Brain microvascular endothelial cell (primary cell): ENCODE results near the gene PAK1.
"Not testable (repeated sequence)": the region's sequence is repeated elsewhere in the genome, so short reads cannot be mapped to it uniquely, and the experiment has no call there.

Experiments used
- DNase-seq: peaks from one replicate; pipeline ENCODE4 v3.0.0-alpha.2; 2020
- H3K27ac ChIP-seq: fragments of 250-450 bp; sonication (Bioruptor Pico); 2 replicates; pipeline ENCODE4 v1.5.1; 2020; ENCODE audit warnings: mild to moderate bottlenecking, moderate library complexity
- H3K27me3 ChIP-seq: fragments of 250-450 bp; sonication (Bioruptor Pico); replicated peaks from 2 replicates; pipeline ENCODE4 v1.5.1; 2020; ENCODE audit warnings: mild to moderate bottlenecking
- H3K36me3 ChIP-seq: fragments of 250-450 bp; sonication (Bioruptor Pico); replicated peaks from 2 replicates; pipeline ENCODE4 v1.5.1; 2020; ENCODE audit warnings: mild to moderate bottlenecking
- H3K4me3 ChIP-seq: 2 replicates; pipeline ENCODE4 v1.5.1; 2011; ENCODE audit warnings: low read depth, mild to moderate bottlenecking, control low read depth, low read length, moderate library complexity
- in situ Hi-C: cut with HindIII; loops from 2 replicates; pipeline ENCODE4 v1.10.0; 2017; ENCODE audit warnings: low sequenced_read_pairs, low pct_ligation_motif_present
- TF ChIP-seq, protein P1 (sequence below): IDR thresholded peaks from 2 replicates; pipeline ENCODE4 v1.5.1; 2011; ENCODE audit warnings: low read depth, mild to moderate bottlenecking, moderate library complexity, low read length, control low read depth, inconsistent platforms; ENCODE audit errors: missing control alignments

The PAK1 gene

DNA sequence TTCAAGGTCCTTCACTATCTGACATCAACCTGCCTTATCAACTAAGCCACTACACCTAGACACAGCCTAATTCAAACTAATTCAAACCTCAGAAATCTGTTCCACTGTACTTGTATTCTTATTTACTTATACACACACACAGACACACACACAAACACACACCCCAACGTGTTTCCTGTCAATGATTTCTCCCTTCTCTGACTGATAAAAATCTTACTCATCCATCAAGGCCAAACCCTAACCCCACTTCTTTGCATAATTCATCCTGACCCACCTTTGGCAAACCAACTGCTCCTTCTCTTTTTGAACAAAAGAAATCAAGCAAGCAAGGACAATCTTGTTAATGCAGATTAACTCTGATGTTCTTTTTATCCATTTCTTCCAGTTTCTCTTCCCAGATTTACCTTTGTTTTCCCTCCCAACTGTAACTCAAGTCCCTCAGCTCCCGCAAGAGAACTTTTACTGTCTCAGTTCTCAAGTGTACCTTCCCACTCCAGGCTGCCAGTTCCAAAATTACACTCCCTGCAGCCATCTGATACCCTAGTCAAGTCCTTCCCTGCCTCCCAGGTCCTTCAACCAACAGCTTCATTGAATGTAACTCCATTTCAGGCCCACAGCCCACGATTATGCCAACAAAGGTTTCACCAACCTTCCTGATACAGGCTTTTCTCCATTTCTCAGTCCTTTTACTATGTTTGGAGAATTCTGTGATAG lies 78.3 kb downstream of the PAK1 start:
- Histone ChIP-seq H3K27me3 (no peaks in the 10 kb centered on the region), H3K4me3 (no peak overlapping the region), H3K36me3 (no peaks in the 10 kb centered on the region), H3K27ac (no peak overlapping the region)
- no peak for DNase-seq
- TF ChIP-seq, protein P1, sequence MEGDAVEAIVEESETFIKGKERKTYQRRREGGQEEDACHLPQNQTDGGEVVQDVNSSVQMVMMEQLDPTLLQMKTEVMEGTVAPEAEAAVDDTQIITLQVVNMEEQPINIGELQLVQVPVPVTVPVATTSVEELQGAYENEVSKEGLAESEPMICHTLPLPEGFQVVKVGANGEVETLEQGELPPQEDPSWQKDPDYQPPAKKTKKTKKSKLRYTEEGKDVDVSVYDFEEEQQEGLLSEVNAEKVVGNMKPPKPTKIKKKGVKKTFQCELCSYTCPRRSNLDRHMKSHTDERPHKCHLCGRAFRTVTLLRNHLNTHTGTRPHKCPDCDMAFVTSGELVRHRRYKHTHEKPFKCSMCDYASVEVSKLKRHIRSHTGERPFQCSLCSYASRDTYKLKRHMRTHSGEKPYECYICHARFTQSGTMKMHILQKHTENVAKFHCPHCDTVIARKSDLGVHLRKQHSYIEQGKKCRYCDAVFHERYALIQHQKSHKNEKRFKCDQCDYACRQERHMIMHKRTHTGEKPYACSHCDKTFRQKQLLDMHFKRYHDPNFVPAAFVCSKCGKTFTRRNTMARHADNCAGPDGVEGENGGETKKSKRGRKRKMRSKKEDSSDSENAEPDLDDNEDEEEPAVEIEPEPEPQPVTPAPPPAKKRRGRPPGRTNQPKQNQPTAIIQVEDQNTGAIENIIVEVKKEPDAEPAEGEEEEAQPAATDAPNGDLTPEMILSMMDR, result no peak
- in situ Hi-C loops, result no loop called here

DNA sequence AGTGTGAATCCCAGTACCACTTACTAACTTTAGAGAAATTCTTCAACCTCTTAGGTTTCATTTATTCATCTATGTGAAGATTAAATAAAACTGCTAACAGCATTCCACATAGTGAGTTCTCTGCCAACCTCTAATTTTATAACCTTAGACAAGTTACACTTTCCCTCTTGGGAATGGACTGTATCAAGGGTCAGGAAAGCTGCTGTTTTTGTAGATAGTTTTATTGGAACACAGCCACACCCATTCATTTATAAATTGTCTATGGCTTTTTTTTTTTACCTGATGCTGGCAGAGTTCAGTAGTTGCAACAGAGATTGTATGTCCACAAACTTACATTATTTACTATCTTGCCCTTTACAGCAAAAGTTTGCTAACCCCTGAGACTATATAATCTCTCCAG lies 81.1 kb downstream of the PAK1 start:
- DNase-seq, result no peak
- no peak overlapping the region for H3K27ac ChIP-seq
- no peaks in the 10 kb centered on the region for H3K36me3 ChIP-seq
- in situ Hi-C loops, result no loop called here
- H3K27me3 ChIP-seq, result no peaks in the 10 kb centered on the region
- H3K4me3 ChIP-seq, result no peak overlapping the region
- TF ChIP-seq, protein P1, result no peak

DNA sequence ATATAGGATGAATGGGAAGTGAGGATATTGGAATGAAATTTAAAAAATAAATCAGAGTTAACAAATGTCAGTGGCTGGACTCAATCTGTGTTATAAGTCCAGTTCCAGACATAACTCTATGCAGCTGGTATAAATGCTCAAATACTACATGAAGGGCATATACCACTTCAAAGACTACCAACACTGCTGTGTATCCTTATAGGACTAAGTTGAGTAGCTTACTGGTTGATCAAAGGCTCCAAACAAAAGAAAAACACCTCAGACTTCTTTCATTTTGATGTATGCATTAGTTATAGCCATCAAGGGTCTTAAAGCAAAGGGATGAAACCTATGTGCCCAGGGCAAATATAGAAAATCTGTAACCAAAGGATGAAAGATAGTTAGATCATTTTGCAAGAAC lies 86.2 kb downstream of the PAK1 start:
- Histone ChIP-seq H3K36me3 (no peaks in the 10 kb centered on the region), H3K27me3 (no peaks in the 10 kb centered on the region), H3K4me3 (no peak overlapping the region), H3K27ac (no peak overlapping the region)
- TF ChIP-seq, protein P1, result no peak
- in situ Hi-C loops, result no loop called here
- no peak for DNase-seq

DNA sequence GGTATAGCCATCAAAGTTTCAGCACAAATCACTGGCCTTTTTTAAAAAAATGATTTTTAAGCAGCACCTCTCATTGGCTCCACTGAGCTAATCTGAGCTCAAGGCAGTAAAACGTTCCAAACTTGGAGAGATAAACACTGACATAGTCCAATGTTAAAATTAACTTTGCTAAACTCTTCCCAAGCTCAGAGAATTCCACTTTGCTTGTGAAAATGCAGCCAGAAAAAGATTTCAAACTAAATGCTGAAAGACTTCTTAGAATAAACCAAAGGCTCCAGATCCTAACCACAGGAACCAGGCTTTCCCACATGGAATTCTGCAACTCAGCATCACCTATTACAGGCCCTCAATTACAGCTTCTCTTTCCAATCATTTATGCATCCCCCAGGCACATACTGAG lies 87.7 kb downstream of the PAK1 start:
- Histone ChIP-seq H3K27ac (no peak overlapping the region), H3K4me3 (no peak overlapping the region), H3K27me3 (no peaks in the 10 kb centered on the region), H3K36me3 (no peaks in the 10 kb centered on the region)
- no peak for DNase-seq
- in situ Hi-C loops, result no loop called here
- TF ChIP-seq, protein P1, result no peak

DNA sequence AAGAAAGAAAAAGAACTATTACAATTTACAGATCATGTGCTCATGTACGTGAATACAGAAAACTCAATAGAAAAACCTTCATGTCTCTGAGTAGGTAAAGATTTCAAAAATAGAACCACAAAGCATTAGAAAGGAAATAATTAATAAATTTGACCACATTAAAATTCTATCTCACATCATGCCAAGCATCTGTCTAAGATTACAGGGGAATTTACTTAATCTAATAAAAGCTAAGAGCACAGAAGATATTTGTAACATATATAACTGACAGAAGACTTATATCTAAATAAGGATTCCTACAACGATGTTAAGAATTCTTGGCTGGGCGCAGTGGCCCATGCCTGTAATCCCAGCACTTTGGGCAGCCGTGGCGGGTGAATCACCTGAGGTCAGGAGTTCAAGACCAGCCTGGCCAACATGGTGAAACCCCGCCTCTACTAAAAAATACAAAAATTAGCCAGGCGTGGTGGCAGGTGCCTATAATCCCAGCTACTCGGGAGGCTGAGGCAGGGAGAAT lies 88.6 kb downstream of the PAK1 start:
- in situ Hi-C loops, result not testable (repeated sequence)

DNA sequence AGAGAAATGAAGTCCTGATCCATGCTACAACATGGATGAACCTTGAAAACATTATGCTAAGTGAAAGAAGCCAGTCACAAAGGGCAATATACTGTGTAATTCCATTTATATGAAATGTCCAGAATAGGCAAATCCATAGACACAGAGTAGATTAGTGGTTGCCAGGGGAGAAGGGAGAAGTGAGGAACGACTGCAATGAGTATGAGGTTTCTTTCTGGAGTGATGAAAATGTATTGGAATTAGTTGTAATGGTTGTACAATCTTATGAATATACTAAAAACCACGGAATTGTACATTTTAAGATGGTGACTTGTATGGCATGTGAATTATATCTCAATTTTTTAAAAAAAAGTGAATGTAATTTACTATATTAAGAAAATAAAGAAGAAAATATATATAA lies 89.3 kb downstream of the PAK1 start:
- TF ChIP-seq, protein P1, result no peak
- Histone ChIP-seq H3K36me3 (no peaks in the 10 kb centered on the region), H3K4me3 (no peak overlapping the region), H3K27ac (no peak overlapping the region), H3K27me3 (no peaks in the 10 kb centered on the region)
- in situ Hi-C loops, result no loop called here
- no peak for DNase-seq

More for the DNA sequence above, 88.6 kb downstream of the PAK1 start:
- not testable (repeated sequence) for H3K27ac ChIP-seq, H3K4me3 ChIP-seq, H3K27me3 ChIP-seq, H3K36me3 ChIP-seq, DNase-seq

DNA sequence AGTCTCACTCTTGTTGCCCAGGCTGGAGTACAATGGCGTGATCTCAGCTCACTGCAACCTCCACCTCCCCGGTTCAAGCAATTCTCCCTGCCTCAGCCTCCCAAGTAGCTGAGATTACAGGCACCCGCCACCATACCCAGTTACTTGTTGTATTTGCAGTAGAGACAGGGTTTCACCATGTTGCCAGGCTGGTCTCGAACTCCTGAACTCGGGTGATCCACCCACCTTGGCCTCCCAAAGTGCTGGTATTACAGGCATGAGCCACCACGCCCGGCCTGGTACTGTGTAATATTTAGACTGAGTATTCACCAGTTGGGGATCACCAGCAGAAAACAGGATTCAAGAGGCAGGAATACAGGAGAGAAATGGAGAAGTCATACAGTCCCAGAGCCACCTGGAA lies 90.5 kb downstream of the PAK1 start:
- H3K36me3 ChIP-seq, H3K27ac ChIP-seq, in situ Hi-C loops: not testable (repeated sequence)

More for the DNA sequence above, 90.5 kb downstream of the PAK1 start:
- H3K4me3 ChIP-seq, H3K27me3 ChIP-seq, DNase-seq: not testable (repeated sequence)
